ENCODE measurements around the gene KRTAP5-11.
"Not testable (repeated sequence)": the region's sequence is repeated elsewhere in the genome, so short reads cannot be mapped to it uniquely, and the experiment has no call there.

DNA sequence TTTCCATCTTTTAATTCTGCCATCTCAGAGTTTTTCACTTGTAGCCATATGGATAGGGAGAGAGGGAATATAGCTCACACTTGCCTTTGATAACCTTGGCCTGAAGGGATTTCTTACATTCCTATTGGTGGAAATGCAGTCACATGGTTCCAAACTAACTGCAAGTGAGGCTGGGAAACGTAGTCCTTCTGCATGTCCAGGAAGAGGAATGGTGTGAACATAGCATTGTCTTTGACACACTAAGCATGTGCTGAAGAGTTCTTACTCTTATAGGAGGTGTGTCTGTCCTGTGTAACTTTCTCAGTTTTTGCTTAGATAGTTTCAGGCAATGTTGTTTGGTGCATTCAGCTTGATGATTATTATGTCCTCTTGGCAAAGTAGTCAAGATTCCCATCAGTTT, 47.4 kb upstream of the KRTAP5-11 start:
- TF ChIP-seq, protein P1, sequence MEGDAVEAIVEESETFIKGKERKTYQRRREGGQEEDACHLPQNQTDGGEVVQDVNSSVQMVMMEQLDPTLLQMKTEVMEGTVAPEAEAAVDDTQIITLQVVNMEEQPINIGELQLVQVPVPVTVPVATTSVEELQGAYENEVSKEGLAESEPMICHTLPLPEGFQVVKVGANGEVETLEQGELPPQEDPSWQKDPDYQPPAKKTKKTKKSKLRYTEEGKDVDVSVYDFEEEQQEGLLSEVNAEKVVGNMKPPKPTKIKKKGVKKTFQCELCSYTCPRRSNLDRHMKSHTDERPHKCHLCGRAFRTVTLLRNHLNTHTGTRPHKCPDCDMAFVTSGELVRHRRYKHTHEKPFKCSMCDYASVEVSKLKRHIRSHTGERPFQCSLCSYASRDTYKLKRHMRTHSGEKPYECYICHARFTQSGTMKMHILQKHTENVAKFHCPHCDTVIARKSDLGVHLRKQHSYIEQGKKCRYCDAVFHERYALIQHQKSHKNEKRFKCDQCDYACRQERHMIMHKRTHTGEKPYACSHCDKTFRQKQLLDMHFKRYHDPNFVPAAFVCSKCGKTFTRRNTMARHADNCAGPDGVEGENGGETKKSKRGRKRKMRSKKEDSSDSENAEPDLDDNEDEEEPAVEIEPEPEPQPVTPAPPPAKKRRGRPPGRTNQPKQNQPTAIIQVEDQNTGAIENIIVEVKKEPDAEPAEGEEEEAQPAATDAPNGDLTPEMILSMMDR (IDR thresholded peaks at IDR 0.05) = not testable (repeated sequence)
- TF ChIP-seq POLR2A (IDR thresholded peaks at IDR 0.05) = not testable (repeated sequence)
